Measurements from ENCODE around the gene OSBPL10. TPM values are rescaled to one million over a fixed set of nuclear protein-coding genes. Genes with fewer than 3 reads are reported as not detected.

OSBPL10 gene
- total and polyA plus RNA-seq, 2 of the 8 experiments (the other 6 are each of a cell fraction or from before 2014, with no cell fraction given), result 26.2 to 86.7 TPM

GRCh38 chr3:31721676-31722075 is 259.4 kb downstream of the OSBPL10 start (continued):
- TF ChIP-seq MAX (IDR thresholded peaks at IDR 0.05) (no peak), JUN (IDR thresholded peaks at IDR 0.05; ENCODE audit: low read depth, low read length) (no peak), TAF1 (IDR thresholded peaks at IDR 0.05; ENCODE audit: low read depth, low read length) (no peak), MAFK (IDR thresholded peaks at IDR 0.05; ENCODE audit: low read depth, low read length) (no peak), POLR2AphosphoS5 (IDR thresholded peaks at IDR 0.05; ENCODE audit: low read depth, low read length) (no peak)
